Stimulated activated CD8-positive, alpha-beta memory T cell treated with anti-CD3 and anti-CD28 coated beads, Interleukin-7, amount 100 ng/mL, for 1 hour (primary cell): ENCODE measurements around the gene BCAS1.
A peak's percentile ranks its signal among the peaks of the same experiment; 100 is the strongest.

Source experiments
- DNase-seq, 2 donors: peaks; one replicate each; pipeline ENCODE4 v3.0.0-alpha.2; 2020; ENCODE audit warnings: low read depth in 2 of 2

Gene BCAS1

GRCh38 chr20:53925651-53926401, 144.6 kb downstream of the BCAS1 start:
- no peak for DNase-seq

GRCh38 chr20:53923566-53924369, 146.6 kb downstream of the BCAS1 start:
- DNase-seq, result no peak

DNA sequence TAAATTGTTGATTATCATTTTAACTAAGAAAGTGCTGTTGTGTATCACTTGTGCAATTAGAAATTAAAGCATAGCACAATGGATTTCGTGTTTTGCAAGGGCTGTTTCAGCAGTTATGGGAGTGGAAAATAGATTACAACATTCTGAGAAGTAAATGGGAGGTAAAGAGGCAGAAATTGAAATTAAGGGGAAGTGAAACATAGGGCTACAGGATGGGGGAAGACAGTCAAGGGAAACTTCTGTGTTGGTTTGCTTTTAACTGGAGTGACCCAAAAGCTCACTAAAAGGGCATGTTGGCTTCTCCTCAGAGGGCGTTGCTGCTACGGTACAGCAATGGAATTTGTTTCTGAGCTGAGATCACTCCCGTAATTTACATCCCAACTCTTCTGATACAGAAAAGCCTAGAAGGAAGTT, 147.5 kb downstream of the BCAS1 start:
- DNase-seq, result no peak

- no peak for DNase-seq
These were observed 148.9 kb downstream of the BCAS1 start for GRCh38 chr20:53921443-53921973.

GRCh38 chr20:53920647-53921245, 149.6 kb downstream of the BCAS1 start:
- DNase-seq, result no peak

DNA sequence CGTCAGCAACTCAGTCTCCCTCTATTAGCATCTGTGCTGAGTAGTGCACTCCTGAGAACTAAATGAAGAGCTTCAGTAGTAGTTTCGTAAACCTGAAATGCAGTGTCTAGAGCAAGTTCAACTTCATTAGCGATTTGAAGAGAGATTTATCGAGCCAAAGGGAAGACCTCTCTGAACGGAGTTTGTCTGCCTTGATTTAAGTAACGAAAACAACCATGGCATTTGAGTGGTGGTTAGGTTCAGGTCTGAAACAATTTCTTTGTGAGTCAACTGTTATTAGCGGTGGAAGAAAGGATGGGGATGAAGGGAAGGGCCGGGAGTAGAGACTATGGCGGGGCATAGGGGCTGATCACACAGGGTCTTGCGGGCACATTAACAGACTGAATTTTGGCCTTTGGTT, 150.5 kb downstream of the BCAS1 start:
- no peak for DNase-seq

DNA sequence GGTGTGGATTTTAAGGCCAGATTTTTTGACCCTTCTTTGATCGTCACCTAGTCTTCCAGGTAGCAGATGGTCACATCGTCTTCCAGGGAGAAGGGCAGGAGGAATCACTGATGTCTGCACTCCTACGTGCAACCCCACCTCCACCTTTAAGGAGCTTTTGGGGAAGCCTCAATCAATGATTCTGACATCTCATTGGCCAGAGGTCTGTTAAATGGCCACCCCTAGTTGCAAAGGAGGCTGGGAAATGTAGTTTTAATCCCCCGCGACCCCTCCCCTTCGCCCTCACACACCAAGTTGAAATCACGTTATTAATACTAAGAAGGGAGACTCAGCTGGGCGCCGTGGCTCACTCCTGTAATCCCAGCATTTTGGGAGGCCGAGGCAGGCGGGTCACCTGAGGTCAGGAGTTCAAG, 151.4 kb downstream of the BCAS1 start:
- no peak for DNase-seq

GRCh38 chr20:53918020-53918311, 152.4 kb downstream of the BCAS1 start:
- no peak for DNase-seq

DNA sequence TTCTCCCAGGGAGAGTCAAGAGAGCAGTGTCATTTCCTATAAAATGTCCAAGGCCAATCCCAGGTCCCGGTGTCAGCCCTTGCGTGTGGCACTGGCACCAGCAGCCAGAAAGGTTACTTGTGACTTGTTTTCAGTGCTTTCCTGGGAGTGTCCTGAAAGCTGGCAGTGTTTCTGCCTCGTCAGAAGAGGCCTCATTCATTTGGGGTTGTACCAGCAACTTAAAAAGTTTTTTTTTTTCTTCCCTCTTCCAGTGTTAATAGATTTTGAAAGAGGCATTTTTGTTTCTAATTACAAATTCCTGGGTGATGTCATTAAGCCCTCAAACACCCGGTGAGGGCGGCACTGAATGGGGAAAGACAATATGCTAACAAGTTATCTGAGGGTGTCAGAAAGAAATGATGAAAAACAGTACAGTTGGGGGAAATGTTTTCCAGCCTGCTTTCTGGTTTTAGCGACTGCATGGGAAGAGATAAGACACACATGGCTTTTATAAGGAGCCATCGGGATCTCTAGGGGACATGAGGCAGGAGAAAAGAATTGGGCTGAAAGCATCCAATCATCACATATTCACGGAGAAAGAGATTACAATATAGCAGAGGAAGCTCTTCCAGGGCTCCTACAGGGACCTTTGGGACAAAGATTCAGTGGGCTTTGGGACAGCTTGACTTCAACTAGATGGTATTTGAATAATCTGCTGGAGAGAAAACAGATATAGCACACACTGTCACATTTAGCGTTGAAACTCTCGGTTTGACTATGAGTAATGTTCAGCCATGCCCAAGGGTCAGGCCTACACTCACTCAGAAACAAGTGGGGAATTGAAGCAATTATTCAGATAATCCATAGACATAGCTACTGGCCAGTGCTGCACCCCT, 153.0 kb downstream of the BCAS1 start:
- DNase-seq, result no peak

GRCh38 chr20:53916173-53916512, 154.3 kb downstream of the BCAS1 start:
- no peak for DNase-seq

DNA sequence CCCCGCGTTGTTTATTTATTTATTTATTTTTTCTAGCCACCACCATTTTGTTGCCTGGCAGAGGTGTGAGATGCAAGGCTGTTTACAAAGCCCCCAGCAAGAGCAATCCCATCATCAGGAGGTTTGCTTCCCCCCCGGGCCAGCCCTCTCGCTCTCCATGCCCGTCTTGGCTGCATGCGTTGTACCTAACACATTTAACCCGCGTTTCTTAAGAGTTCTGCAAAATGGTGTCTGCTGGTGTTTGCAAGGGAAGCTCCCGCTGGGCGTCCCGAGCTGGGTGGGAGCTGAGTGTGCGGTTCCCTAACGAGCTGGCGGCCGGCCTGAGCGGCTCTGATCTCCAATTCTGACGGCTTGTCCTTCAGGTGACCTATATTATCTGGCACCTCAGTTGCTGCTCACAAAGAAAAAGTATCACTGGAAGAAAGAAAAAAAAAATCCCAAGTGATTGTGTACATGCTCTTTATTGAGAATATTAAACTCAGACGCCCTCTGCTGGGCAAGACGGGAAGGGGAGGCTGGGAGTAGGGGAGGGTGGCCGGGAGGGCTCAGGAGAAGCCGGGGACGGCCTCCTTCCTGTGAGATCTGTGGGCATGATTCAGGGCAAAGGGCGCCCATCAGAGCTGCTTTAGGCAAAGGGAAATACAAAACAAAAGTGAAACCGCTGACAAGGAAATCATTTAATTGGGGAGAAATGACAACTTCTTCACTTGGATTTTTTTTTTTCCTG, 154.8 kb downstream of the BCAS1 start:
- DNase-seq, result peak; percentile 93 to 97

DNA sequence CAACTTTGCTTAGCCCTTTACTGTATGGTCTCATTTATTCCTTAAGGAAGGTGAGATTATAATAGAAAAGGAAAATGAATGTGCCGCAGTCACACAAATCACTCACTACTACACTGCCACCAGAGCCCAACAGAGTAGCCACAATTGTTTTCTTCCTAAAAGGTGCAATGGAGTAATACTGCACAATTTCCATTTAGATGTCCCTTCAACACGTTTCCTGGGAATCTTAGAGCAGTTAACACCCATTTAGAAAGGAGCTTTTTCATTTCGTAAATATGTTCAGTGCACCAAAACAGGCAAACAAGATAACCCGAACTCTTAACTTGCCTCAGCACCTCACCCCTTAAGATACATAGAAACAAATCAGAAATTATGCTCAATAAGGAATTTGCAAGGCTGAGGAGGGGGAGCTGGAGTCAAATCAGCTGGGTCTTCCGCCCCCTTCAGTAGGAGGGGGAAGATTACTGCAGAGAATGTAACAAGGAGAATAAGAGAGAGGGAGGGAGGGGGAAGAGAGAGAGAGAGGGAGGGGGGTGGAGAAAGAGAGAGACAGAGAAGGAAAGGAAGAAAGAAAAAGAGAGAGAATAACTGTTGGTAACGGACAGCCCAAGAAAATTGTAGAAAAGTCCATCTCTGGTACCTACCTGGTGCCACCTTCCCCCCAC, 155.5 kb downstream of the BCAS1 start:
- no peak for DNase-seq

DNA sequence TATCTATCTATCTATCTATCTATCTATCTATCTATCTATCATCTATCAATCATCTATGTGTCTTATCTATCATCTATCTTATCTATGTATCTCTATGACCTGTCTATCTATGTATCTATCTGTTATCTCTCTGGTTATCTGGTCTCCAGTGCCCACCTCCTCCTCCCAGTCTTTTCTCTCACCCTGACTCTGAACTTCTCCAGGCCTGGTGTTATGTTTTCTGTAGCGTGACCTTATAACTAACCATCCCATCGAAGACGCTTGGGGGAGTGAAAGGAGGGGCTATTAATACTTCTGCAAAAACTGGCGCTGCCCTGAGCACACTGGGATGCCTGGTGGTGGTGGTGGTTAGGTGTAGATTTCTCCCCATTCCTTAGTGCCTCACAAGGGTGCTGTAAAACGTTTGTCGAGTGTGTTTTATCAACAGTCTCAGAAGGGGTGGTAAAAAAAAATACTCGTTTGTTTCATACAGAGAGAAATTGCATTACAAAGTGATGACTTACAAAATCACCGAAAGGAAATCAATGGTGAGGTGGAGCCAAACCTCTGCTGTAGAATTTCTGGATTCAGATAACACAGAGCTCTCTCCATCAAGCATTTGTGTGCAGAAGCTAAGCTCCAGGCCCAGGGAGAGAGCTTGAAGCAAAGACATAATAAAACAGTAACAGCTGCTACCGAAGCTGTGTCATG, 156.2 kb downstream of the BCAS1 start:
- DNase-seq, result no peak

DNA sequence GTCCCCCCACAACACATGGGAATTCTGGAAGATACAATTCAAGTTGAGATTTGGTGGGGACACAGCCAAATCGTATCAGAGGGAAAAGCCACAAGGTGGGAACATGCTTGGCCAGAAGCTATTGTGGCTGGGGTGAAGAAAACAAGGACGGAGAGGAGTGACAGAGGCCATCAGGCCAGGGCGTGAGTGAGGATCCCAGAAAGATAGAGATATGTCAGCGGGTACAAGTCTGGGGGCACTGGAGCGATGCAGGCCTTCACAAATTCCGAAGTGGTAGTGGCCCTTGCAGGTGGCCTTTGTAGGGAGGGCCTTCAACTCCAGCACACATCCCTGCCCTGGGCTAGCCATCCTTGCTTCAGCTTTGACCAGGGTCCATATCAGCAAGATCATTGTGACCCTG, 159.1 kb downstream of the BCAS1 start:
- no peak for DNase-seq

DNA sequence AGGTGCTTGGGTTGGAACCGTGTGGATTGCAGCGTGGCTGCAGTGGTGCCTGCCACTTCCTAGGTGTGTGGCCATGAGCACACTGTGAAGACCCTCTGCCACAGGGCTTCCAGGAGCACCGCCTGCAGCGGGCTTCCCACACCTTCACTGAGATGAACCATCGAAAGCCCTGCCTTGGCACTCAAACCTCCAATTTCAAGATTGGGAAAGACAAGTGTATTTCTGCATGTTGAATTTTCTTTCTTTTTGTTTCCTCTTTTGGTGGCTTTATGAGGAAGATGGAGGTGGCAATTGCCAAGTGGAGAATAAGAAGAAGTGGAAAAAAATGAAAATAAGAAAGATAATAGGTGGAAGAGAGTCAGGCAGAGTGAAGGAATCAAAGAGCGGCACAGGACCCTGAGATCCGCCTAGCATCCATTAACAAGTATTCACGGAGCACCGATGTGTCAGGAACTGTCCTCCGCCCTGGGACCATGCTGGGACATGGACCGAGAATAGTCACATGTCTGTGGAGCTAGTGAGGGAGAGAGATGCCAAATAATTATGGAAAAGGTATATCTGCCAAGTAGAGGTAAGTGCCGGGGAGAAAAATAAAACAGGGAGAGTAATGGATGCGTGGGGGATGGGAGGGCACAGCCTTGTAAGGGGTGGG, 159.9 kb downstream of the BCAS1 start:
- no peak for DNase-seq

DNA sequence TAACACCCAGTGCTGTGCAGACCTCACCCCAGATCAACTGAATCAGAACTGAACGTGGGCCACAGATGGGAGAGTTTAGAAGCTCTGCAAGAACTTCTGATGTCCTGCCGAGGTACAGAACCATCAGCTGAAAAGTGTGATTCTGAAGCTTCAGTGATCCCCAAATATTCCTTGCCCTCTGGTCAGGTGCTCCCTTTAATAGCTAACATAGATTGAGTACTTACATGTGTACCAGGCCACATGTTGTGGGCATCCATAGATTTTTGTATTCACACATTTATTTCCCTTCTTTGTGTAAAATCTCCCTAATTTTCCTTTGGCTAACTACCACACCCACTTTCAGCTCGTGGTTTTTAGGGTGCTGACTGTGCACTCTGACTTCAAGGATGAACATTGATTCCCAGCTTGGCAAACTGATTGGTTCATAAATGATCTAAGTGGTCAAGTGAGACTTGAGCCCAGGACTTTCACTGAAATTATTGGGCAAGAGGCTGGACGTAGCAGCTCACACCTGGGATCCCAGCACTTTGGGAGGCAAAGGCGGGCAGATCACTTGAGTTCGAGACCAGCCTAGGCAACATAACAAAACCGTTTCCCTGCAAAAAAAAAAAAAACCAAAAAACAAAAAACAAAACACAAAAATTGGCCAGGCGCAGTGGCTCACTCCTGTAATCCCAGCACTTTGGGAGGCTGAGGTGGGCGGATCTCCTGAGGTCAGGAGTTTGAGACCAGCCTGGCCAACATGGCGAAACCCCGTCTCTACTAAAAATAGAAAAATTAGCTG, 162.2 kb downstream of the BCAS1 start:
- DNase-seq, result no peak

- DNase-seq, result no peak
These were observed 164.6 kb downstream of the BCAS1 start for GRCh38 chr20:53905820-53906191.

DNA sequence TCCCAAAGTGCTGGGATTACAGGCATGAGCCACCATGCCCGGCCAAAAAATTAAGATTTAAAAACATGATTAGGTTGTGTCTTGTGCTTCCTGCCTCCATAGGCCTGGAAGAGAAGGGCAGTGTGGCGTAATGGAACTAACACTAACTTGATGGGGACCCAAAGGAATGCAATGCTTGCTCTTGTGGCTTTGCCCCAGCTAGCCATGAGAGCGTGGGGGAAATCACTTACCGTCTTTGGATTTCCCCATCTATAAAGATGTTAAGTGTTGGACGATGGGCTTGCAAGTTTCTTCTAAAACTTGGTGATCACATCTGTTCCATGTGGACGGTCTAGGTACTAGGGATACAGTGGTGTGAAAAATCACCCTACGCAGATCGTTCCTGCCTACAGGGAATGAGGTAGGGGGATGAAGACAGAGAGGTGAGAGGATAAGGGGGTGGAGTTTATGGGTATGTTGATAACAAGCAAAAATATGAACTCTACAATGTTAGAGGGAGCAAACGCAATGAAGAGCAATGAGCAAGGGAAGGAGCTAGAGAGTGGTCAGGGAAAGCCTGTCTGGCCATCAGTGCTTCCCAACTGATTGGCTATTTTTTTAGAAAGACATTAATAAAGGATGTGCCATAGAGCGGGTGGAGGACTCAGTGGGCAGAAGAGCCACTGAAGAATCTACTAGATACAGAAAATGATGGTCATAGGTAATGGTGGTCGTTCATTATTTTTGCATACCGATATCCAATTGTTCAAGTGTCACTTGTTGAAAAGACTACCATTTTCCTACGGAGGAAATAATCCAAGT, 165.2 kb downstream of the BCAS1 start:
- DNase-seq, result no peak
